Colonic mucosa (tissue), 4 donors: ENCODE data around the gene DCST1. TPM values are rescaled to one million over a fixed set of nuclear protein-coding genes. Genes with fewer than 3 reads are reported as not detected.

Experiments used
- DNase-seq: peaks from one replicate; pipeline ENCODE4 v3.0.0-alpha.2; 2020
- H3K27ac ChIP-seq: fragments of 200-600 bp; one replicate; pipeline ENCODE4 v1.8.0; 2021
- H3K27me3 ChIP-seq: fragments of 200-600 bp; one replicate; pipeline ENCODE4 v1.8.0; 2021
- H3K36me3 ChIP-seq: fragments of 200-600 bp; one replicate; pipeline ENCODE4 v1.8.0; 2021
- H3K4me1 ChIP-seq: fragments of 200-600 bp; one replicate; pipeline ENCODE4 v1.8.0; 2021; ENCODE audit warnings: mild to moderate bottlenecking
- H3K4me3 ChIP-seq: fragments of 200-600 bp; one replicate; pipeline ENCODE4 v1.8.0; 2021
- H3K9ac ChIP-seq, 2 donors: one replicate each; pipeline ENCODE4 v1.7.0; 2013; ENCODE audit warnings: control low read depth in 2 of 2, low read depth in 2 of 2, low read length in 2 of 2
- H3K9me3 ChIP-seq: fragments of 200-600 bp; one replicate; pipeline ENCODE4 v1.8.0; 2021
- CTCF ChIP-seq: fragments of 200-600 bp; IDR thresholded peaks from one replicate; pipeline ENCODE4 v1.8.0; 2022; ENCODE audit warnings: antibody characterized with exemption, mild to moderate bottlenecking
- intact Hi-C: fragments of 100-400 bp; cut with DNase I; formaldehyde crosslinking; loops from one replicate; pipeline ENCODE4 v1.14.1; 2022
- total RNA-seq, 2 donors: library from RNA; stranded (reverse); fragmentation: NEBNext Ultra II Directional in 1 of 2; extraction: Animal tissue kit (Norgen Biotek cat#: 25700) in 1 of 2; gene quantifications; one replicate each; pipeline ENCODE4 v1.2.1, GENCODE V29; 2021
- donor health status: healthy.
- donor health status: DM: no; HTN: no; CAD: no.
- donor health status: DM: no; HTN: no; CAD: no.

The DCST1 gene
- total RNA-seq, 2 donors from 2014 or later, result not detected

GRCh38 chr1:154999571-155000410, 33.8 kb upstream of the DCST1 start:
- DNase-seq, result peak; percentile 66
- no peaks in the 10 kb centered on the region for H3K27me3 ChIP-seq
- peak overlapping the region; percentile 95 for H3K27ac ChIP-seq
- intact Hi-C loops, result no loop called here
- no peaks in the 10 kb centered on the region for H3K36me3 ChIP-seq
- no peak for TF ChIP-seq CTCF
- H3K9me3 ChIP-seq, result no peaks in the 10 kb centered on the region
- peak overlapping the region; percentile 58 to 94 for H3K9ac ChIP-seq
- H3K4me1 ChIP-seq, result peaks cover 8% of the 10 kb centered on the region
- H3K4me3 ChIP-seq, result peak overlapping the region; percentile 83

- Histone ChIP-seq H3K4me1 (peaks cover 14% of the 10 kb centered on the region), H3K27me3 (no peaks in the 10 kb centered on the region), H3K27ac (peak overlapping the region; percentile 95), H3K9ac (peak overlapping the region; percentile 92 to 94), H3K4me3 (peak overlapping the region; percentile 83), H3K9me3 (no peaks in the 10 kb centered on the region), H3K36me3 (no peaks in the 10 kb centered on the region)
- TF ChIP-seq CTCF, result no peak
- DNase-seq, result peak; percentile 63
- intact Hi-C loops, result no loop called here
Measured at GRCh38 chr1:155000411-155000725, 33.3 kb upstream of the DCST1 start.

GRCh38 chr1:155000726-155001424, 32.7 kb upstream of the DCST1 start:
- intact Hi-C loops, result no loop called here

GRCh38 chr1:155001425-155001674, 32.3 kb upstream of the DCST1 start:
- Histone ChIP-seq H3K27ac (peak overlapping the region; percentile 95), H3K9ac (peak overlapping the region; percentile 87 to 92), H3K36me3 (no peaks in the 10 kb centered on the region), H3K4me1 (peaks cover 22% of the 10 kb centered on the region), H3K9me3 (no peaks in the 10 kb centered on the region), H3K4me3 (peak overlapping the region; percentile 83), H3K27me3 (no peaks in the 10 kb centered on the region)
- intact Hi-C loops, result no loop called here
- no peak for DNase-seq
- no peak for TF ChIP-seq CTCF

More at GRCh38 chr1:155000726-155001424, 32.7 kb upstream of the DCST1 start:
- Histone ChIP-seq H3K9me3 (no peaks in the 10 kb centered on the region), H3K36me3 (no peaks in the 10 kb centered on the region), H3K9ac (peak overlapping the region; percentile 87 to 92), H3K4me3 (peak overlapping the region; percentile 83), H3K27me3 (no peaks in the 10 kb centered on the region), H3K27ac (peak overlapping the region; percentile 95), H3K4me1 (peaks cover 17% of the 10 kb centered on the region)
- TF ChIP-seq CTCF, result no peak
- peak; percentile 98 for DNase-seq

GRCh38 chr1:155001675-155002463, 31.8 kb upstream of the DCST1 start:
- peak; percentile 100 for DNase-seq
- TF ChIP-seq CTCF, result no peak
- H3K27ac ChIP-seq, result peak overlapping the region; percentile 95
- H3K4me3 ChIP-seq, result peak overlapping the region; percentile 83
- no peaks in the 10 kb centered on the region for H3K9me3 ChIP-seq
- peaks cover 23% of the 10 kb centered on the region for H3K4me1 ChIP-seq
- no peaks in the 10 kb centered on the region for H3K27me3 ChIP-seq
- peak overlapping the region; percentile 87 to 92 for H3K9ac ChIP-seq
- intact Hi-C loops, result no loop called here
- H3K36me3 ChIP-seq, result no peaks in the 10 kb centered on the region
